Endothelial cell of umbilical vein (primary cell): Measurements from ENCODE around the gene KMT5B. TPM values are rescaled to one million over a fixed set of nuclear protein-coding genes. Genes with fewer than 3 reads are reported as not detected.

Experiments
- BruUV-seq: library from RNA; stranded (reverse); fragments of 400-500 nt; replicated peaks from 2 replicates; lab custom pipeline; 2021; lab: Mats Ljungman, UMichigan
- CTCF ChIA-PET: fragments of 300-600, 350-600 bp; sonication (Branson Sonifier 250); formaldehyde crosslinking; loops from one replicate; lab custom pipeline; 2021; ENCODE audit warnings: antibody characterized with exemption, inconsistent platforms; lab: Charles Lee
- POLR2A ChIA-PET: fragments of 300-600, 350-600 bp; sonication (Branson Sonifier 250); formaldehyde crosslinking; loops from one replicate; lab custom pipeline; 2021; ENCODE audit warnings: antibody characterized with exemption, inconsistent platforms; lab: Charles Lee
- DNase-seq: peaks from one replicate; pipeline ENCODE4 v3.0.0-alpha.2; 2011; ENCODE audit warnings: low read depth, low spot score
- FAIRE-seq: peaks from 2 replicates; lab custom pipeline; 2011; peaks lifted over from hg19 to GRCh38; lab: Jason Lieb, UNC
- H2AFZ ChIP-seq: 2 replicates; pipeline ENCODE4 v1.6.0; 2012; ENCODE audit warnings: low read depth, low read length, control low read depth, inconsistent platforms
- H3K27ac ChIP-seq: 2 replicates; pipeline ENCODE4 v1.5.1; 2011; ENCODE audit warnings: low read depth, mild to moderate bottlenecking, control low read depth, low read length, moderate library complexity; ENCODE audit not compliant: insufficient read depth
- H3K27me3 ChIP-seq, 2 experiments: 2 replicates each; pipeline versions ENCODE4 v1.6.0 to v1.6.1; 2011; ENCODE audit warnings: low read length in 2 of 2, mixed read lengths in 1 of 2; ENCODE audit not compliant: control insufficient read depth in 2 of 2, insufficient read depth in 2 of 2
- H3K36me3 ChIP-seq, 2 experiments: 2 replicates in 1 of 2; 3 replicates in 1 of 2; pipeline ENCODE4 v1.5.1; 2011; ENCODE audit warnings: low read length in 2 of 2, mild to moderate bottlenecking in 1 of 2, moderate library complexity in 1 of 2; ENCODE audit not compliant: control insufficient read depth in 2 of 2, insufficient read depth in 2 of 2; ENCODE audit errors: extremely low read depth in 1 of 2
- H3K4me1 ChIP-seq: 3 replicates; pipeline ENCODE4 v1.5.1; 2011; ENCODE audit warnings: mild to moderate bottlenecking, low read length; ENCODE audit not compliant: control insufficient read depth, insufficient read depth; ENCODE audit errors: extremely low read depth
- H3K4me2 ChIP-seq: 2 replicates; pipeline ENCODE4 v1.6.1; 2011; ENCODE audit warnings: low read length, control low read depth, mixed read lengths; ENCODE audit not compliant: insufficient read depth
- H3K4me3 ChIP-seq, 3 experiments: fragments of 200-600 bp in 1 of 3; sonication (generic), shearing (Covaris generic) in 1 of 3; replicated peaks in 1 of 3; 2 replicates each; pipeline ENCODE4 v1.5.1; 2011 to 2016; ENCODE audit warnings: control low read depth in 3 of 3, low read length in 3 of 3, mild to moderate bottlenecking in 2 of 3, inconsistent platforms in 1 of 3, low read depth in 1 of 3, moderate library complexity in 1 of 3; ENCODE audit not compliant: insufficient read depth in 1 of 3
- H3K79me2 ChIP-seq: 2 replicates; pipeline ENCODE4 v1.6.0; 2012; ENCODE audit warnings: low read length, inconsistent platforms; ENCODE audit not compliant: control insufficient read depth, insufficient read depth
- H3K9ac ChIP-seq: replicated peaks from 2 replicates; pipeline ENCODE3; 2011; ENCODE audit warnings: low read length, control low read depth; ENCODE audit not compliant: insufficient read depth; ENCODE audit errors: extremely low read depth
- H3K9me1 ChIP-seq: replicated peaks from 3 replicates; pipeline ENCODE4 v1.6.0; 2011; ENCODE audit warnings: mild to moderate bottlenecking, low read length; ENCODE audit not compliant: control insufficient read depth, insufficient read depth; ENCODE audit errors: extremely low read depth
- H3K9me3 ChIP-seq: replicated peaks from 2 replicates; pipeline ENCODE4 v1.5.1; 2012; ENCODE audit warnings: low read length, inconsistent platforms; ENCODE audit not compliant: control insufficient read depth, insufficient read depth
- H4K20me1 ChIP-seq: replicated peaks from 2 replicates; pipeline ENCODE3; 2011; ENCODE audit warnings: mild to moderate bottlenecking, low read length; ENCODE audit not compliant: control insufficient read depth, insufficient read depth; ENCODE audit errors: extremely low read depth
- CTCF ChIP-seq, 2 donors: IDR thresholded peaks; 1 replicate in 1 of 2; 2 replicates in 1 of 2; pipeline ENCODE4 v1.5.1; 2011; ENCODE audit warnings: low read length in 2 of 2, mild to moderate bottlenecking in 2 of 2, moderate library complexity in 2 of 2, control low read depth in 1 of 2, inconsistent platforms in 1 of 2, low read depth in 1 of 2; ENCODE audit not compliant: insufficient read depth in 1 of 2; ENCODE audit errors: extremely low read depth in 1 of 2
- EZH2 ChIP-seq: IDR thresholded peaks from 2 replicates; pipeline ENCODE4 v1.6.1; 2012; ENCODE audit warnings: borderline replicate concordance, low read depth, mild to moderate bottlenecking, moderate library complexity, low read length, inconsistent platforms; ENCODE audit not compliant: severe bottlenecking
- FOS ChIP-seq: IDR thresholded peaks from 2 replicates; pipeline ENCODE4 v1.6.1; 2011; ENCODE audit warnings: mild to moderate bottlenecking, low read length, moderate library complexity, borderline replicate concordance; ENCODE audit not compliant: insufficient read depth
- GATA2 ChIP-seq: IDR thresholded peaks from 2 replicates; pipeline ENCODE4 v1.7.0; 2011; ENCODE audit warnings: low read depth, mild to moderate bottlenecking, moderate library complexity, mixed read lengths, low read length; ENCODE audit not compliant: insufficient read length, insufficient read depth
- JUN ChIP-seq: IDR thresholded peaks from 2 replicates; pipeline ENCODE4 v1.6.1; 2011; ENCODE audit warnings: borderline replicate concordance, low read depth; ENCODE audit not compliant: insufficient read length, insufficient read depth
- MAX ChIP-seq: IDR thresholded peaks from 2 replicates; pipeline ENCODE4 v1.6.1; 2011; ENCODE audit not compliant: insufficient read depth, insufficient read length
- MYC ChIP-seq: IDR thresholded peaks from one replicate; pipeline ENCODE4 v1.6.1; 2011; ENCODE audit warnings: mild to moderate bottlenecking, low read depth, low read length
- POLR2A ChIP-seq: IDR thresholded peaks from 2 replicates; pipeline ENCODE4 v1.6.1; 2012; ENCODE audit warnings: low read depth, mild to moderate bottlenecking, control low read depth, low read length
- POLR2AphosphoS5 ChIP-seq: IDR thresholded peaks from 2 replicates; pipeline ENCODE4 v1.6.1; 2012; ENCODE audit warnings: low read depth, mild to moderate bottlenecking, control low read depth, low read length, moderate library complexity; ENCODE audit not compliant: insufficient read depth
- dilution Hi-C: fragments of 300-500 bp; cut with MboI; formaldehyde crosslinking; loops from one replicate; pipeline ENCODE4 v1.15.0; 2019; ENCODE audit warnings: low sequenced_read_pairs; ENCODE audit not compliant: extremely low pct_ligation_motif_present
- intact Hi-C: fragments of 100-400 bp; cut with micrococcal nuclease; formaldehyde crosslinking; loops from one replicate; pipeline ENCODE4 v1.10.0; 2022
- polyA plus RNA-seq, 4 experiments: library from polyadenylated mRNA; depleted of rRNA in 3 of 4; stranded (reverse) in 3 of 4; unstranded in 1 of 4; fragments of >200 nt; gene quantifications; 2 replicates each; pipeline versions ENCODE4 v1.2.1 to v1.2.3, GENCODE V29; 2011 to 2012; ENCODE audit warnings: missing spikeins in 1 of 4
- total RNA-seq: library from RNA; stranded (reverse); gene quantifications from 2 replicates; pipeline ENCODE4 v1.2.3, GENCODE V29; 2021

Gene KMT5B
- total and polyA plus RNA-seq, 2 donors (not counting 3 experiments of a cell fraction or from before 2014, with no cell fraction given): 10.1 to 36.3 TPM

GRCh38 chr11:68262544-68262827 lies 49.4 kb upstream of the KMT5B start:
- Histone ChIP-seq H3K9ac (no peak overlapping the region), H3K9me1 (no peaks in the 10 kb centered on the region), H3K4me1 (peaks cover 2% of the 10 kb centered on the region), H2AFZ (no peak overlapping the region), H3K79me2 (no peaks in the 10 kb centered on the region), H3K36me3 (peaks cover 0 to 20% of the 10 kb centered on the region in 2 experiments), H3K9me3 (no peaks in the 10 kb centered on the region), H4K20me1 (no peaks in the 10 kb centered on the region), H3K27me3 (no peaks in the 10 kb centered on the region), H3K4me2 (no peak overlapping the region), H3K4me3 (no peak overlapping the region), H3K27ac (no peak overlapping the region)
- FAIRE-seq: no peak
- DNase-seq: no peak
- POLR2A ChIA-PET: no interaction called here
- intact Hi-C loops: no loop called here
- dilution Hi-C loops: no loop called here
- CTCF ChIA-PET: interaction anchor here (6.3 kb wide), 1 partner anchor 36 kb away, joined by 152 read pairs; no protein-coding TSS in a partner anchor
- BruUV-seq: no TSS peak
- TF ChIP-seq FOS: no peak
- no peak for TF ChIP-seq POLR2A
- TF ChIP-seq EZH2: no peak
- TF ChIP-seq MYC: no peak
- TF ChIP-seq GATA2: no peak
- TF ChIP-seq JUN: no peak
- TF ChIP-seq POLR2AphosphoS5: no peak
- TF ChIP-seq CTCF (IDR thresholded peaks at IDR 0.05; ENCODE audit: extremely low read depth in 1 of 2, insufficient read depth in 1 of 2, low read depth in 1 of 2, low read length in 2 of 2): no peak
- TF ChIP-seq MAX: no peak
